ENCODE measurements around the gene ICOS. TPM values are rescaled to one million over a fixed set of nuclear protein-coding genes. Genes with fewer than 3 reads are reported as not detected.

The ICOS gene
- total and polyA plus RNA-seq, 2 donors (not counting 3 experiments of a cell fraction or from before 2014, with no cell fraction given) = not detected

- no peak for DNase-seq (ENCODE audit: low read depth, low spot score)
- TF ChIP-seq MAX (IDR thresholded peaks at IDR 0.05; ENCODE audit: insufficient read depth, insufficient read length) = no peak
- TF ChIP-seq GATA2 (IDR thresholded peaks at IDR 0.05; ENCODE audit: insufficient read depth, insufficient read length, low read depth, low read length) = no peak
- TF ChIP-seq JUN (IDR thresholded peaks at IDR 0.05; ENCODE audit: borderline replicate concordance, insufficient read depth, insufficient read length, low read depth) = no peak
- no peak for TF ChIP-seq POLR2A (IDR thresholded peaks at IDR 0.05; ENCODE audit: low read depth, low read length)
- TF ChIP-seq, protein P1, sequence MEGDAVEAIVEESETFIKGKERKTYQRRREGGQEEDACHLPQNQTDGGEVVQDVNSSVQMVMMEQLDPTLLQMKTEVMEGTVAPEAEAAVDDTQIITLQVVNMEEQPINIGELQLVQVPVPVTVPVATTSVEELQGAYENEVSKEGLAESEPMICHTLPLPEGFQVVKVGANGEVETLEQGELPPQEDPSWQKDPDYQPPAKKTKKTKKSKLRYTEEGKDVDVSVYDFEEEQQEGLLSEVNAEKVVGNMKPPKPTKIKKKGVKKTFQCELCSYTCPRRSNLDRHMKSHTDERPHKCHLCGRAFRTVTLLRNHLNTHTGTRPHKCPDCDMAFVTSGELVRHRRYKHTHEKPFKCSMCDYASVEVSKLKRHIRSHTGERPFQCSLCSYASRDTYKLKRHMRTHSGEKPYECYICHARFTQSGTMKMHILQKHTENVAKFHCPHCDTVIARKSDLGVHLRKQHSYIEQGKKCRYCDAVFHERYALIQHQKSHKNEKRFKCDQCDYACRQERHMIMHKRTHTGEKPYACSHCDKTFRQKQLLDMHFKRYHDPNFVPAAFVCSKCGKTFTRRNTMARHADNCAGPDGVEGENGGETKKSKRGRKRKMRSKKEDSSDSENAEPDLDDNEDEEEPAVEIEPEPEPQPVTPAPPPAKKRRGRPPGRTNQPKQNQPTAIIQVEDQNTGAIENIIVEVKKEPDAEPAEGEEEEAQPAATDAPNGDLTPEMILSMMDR (IDR thresholded peaks at IDR 0.05; ENCODE audit: extremely low read depth in 1 of 2, insufficient read depth in 1 of 2, low read depth in 1 of 2, low read length in 2 of 2) = no peak
- no peak for TF ChIP-seq FOS (IDR thresholded peaks at IDR 0.05; ENCODE audit: borderline replicate concordance, insufficient read depth, low read length)
- TF ChIP-seq EZH2 (IDR thresholded peaks at IDR 0.05; ENCODE audit: borderline replicate concordance, low read depth, low read length, severe bottlenecking) = no peak
- no peak for TF ChIP-seq POLR2AphosphoS5 (IDR thresholded peaks at IDR 0.05; ENCODE audit: insufficient read depth, low read depth, low read length)
- TF ChIP-seq MYC (IDR thresholded peaks at IDR 0.05; ENCODE audit: low read depth, low read length) = no peak
- Histone ChIP-seq H3K4me1 (ENCODE audit: control insufficient read depth, extremely low read depth, insufficient read depth, low read length) (no peaks in the 10 kb centered on the region), H3K36me3 (ENCODE audit: control insufficient read depth in 2 of 2, extremely low read depth in 1 of 2, insufficient read depth in 2 of 2, low read length in 2 of 2) (no peaks in the 10 kb centered on the region), H3K9ac (replicated peaks; ENCODE audit: extremely low read depth, insufficient read depth, low read length) (no peak overlapping the region), H3K4me2 (ENCODE audit: insufficient read depth, low read length) (no peak overlapping the region), H3K9me3 (replicated peaks; ENCODE audit: control insufficient read depth, insufficient read depth, low read length) (no peaks in the 10 kb centered on the region), H3K79me2 (ENCODE audit: control insufficient read depth, insufficient read depth, low read length) (no peaks in the 10 kb centered on the region), H3K9me1 (replicated peaks; ENCODE audit: control insufficient read depth, extremely low read depth, insufficient read depth, low read length) (no peaks in the 10 kb centered on the region), H3K27me3 (ENCODE audit: control insufficient read depth in 2 of 2, insufficient read depth in 2 of 2, low read length in 2 of 2) (peaks cover 8 to 12% of the 10 kb centered on the region in 2 experiments), H2AFZ (ENCODE audit: low read depth, low read length) (no peak overlapping the region), H3K27ac (ENCODE audit: insufficient read depth, low read depth, low read length) (no peak overlapping the region), H4K20me1 (replicated peaks; ENCODE audit: control insufficient read depth, extremely low read depth, insufficient read depth, low read length) (no peaks in the 10 kb centered on the region), H3K4me3 (replicated peaks in 1 of 3; ENCODE audit: insufficient read depth in 1 of 3, low read depth in 1 of 3, low read length in 3 of 3) (no peak overlapping the region)
- dilution Hi-C loops (cut with MboI; ENCODE audit: extremely low pct_ligation_motif_present, low sequenced_read_pairs) (no loop called here), intact Hi-C loops (cut with micrococcal nuclease) (no loop called here)
- POLR2A ChIA-PET = no interaction called here
- BruUV-seq (replicated peaks) = no TSS peak
- CTCF ChIA-PET = no interaction called here
- no peak for FAIRE-seq
These were observed 23.1 kb downstream of the ICOS start for GRCh38 chr2:203959672-203960071.
